ENCODE results near the gene C2CD4C.

C2CD4C gene

GRCh38 chr19:444677-445210 lies 35.8 kb upstream of the C2CD4C start:
- no peak for DNase-seq (ENCODE audit: low read depth)
- no peak for TF ChIP-seq CTCF (IDR thresholded peaks at IDR 0.05; ENCODE audit: low read length, missing control alignments)
- H3K4me3 ChIP-seq (replicated peaks; ENCODE audit: low read depth, low read length) = no peak overlapping the region

GRCh38 chr19:443005-443404 lies 34.1 kb upstream of the C2CD4C start:
- no peak overlapping the region for H3K4me3 ChIP-seq (replicated peaks; ENCODE audit: low read depth, low read length)
- no peak for TF ChIP-seq CTCF (IDR thresholded peaks at IDR 0.05; ENCODE audit: low read length, missing control alignments)
- no peak for DNase-seq (ENCODE audit: low read depth)

DNA sequence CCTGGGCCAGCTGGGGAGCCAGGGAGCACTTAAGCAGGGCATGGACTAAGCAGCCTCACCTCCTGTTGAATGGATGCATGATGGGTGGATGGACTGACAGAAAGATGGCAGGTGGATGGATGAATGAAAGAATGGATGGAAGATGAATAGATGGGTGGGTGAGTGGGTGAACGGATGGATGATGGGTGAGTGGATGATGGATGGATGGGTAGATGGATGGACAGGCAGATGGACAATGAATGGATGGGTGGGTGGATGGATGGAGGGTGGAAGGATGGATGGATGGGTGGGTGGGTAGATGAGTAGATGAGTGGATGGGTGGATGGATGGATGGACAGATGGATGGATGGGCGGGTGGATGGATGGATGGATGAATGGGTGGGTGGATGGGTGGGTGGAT lies 33.1 kb upstream of the C2CD4C start:
- DNase-seq (ENCODE audit: low read depth) = no peak
- no peak for TF ChIP-seq CTCF (IDR thresholded peaks at IDR 0.05; ENCODE audit: low read length, missing control alignments)
- H3K4me3 ChIP-seq (replicated peaks; ENCODE audit: low read depth, low read length) = no peak overlapping the region

- H3K4me3 ChIP-seq (replicated peaks; ENCODE audit: low read depth, low read length) = no peak overlapping the region
- DNase-seq (ENCODE audit: low read depth) = no peak
- TF ChIP-seq CTCF (IDR thresholded peaks at IDR 0.05; ENCODE audit: low read length, missing control alignments) = no peak
These were observed 32.4 kb upstream of the C2CD4C start for GRCh38 chr19:441213-441836.

DNA sequence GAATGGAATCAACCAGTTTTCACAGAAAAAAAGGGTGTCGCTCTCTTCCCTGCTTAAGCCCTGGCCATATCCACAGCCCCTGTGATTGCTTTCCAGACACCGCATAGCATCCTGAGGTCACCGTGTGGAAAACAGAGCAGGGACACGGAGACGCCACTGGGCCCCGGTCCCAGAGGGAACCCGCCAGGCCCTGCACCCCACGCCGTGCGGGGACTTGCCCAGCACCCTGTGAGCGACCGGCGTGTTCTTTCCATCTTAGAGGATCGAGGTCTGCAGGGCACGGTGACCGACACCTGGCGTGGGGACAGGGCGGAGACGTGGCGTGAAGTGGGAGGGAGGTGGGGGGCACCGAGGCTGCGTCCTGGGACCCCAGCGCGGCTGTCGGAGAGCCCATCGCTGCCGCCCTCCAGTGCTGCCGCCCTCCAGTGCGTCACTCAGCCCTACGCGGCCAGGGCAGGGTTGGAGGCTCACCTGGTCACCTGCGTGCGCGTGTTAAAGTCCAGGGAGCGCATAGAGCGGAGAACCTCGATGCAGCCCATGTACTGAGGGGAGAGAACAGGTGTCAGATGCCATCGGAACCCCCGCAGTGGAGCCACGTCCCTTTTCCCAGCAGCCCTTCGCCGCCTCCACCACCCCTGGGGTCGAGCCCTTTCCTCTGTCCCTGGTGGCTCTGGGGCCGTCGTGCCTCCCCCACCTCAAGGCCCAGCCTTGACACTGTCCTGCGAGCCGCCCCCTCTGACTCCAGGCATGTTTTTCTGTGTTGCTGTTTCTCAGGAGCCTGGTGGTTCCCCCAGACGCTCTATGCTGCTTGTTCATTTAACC lies 31.7 kb upstream of the C2CD4C start:
- DNase-seq (ENCODE audit: low read depth) = no peak
- no peak overlapping the region for H3K4me3 ChIP-seq (replicated peaks; ENCODE audit: low read depth, low read length)
- no peak for TF ChIP-seq CTCF (IDR thresholded peaks at IDR 0.05; ENCODE audit: low read length, missing control alignments)

DNA sequence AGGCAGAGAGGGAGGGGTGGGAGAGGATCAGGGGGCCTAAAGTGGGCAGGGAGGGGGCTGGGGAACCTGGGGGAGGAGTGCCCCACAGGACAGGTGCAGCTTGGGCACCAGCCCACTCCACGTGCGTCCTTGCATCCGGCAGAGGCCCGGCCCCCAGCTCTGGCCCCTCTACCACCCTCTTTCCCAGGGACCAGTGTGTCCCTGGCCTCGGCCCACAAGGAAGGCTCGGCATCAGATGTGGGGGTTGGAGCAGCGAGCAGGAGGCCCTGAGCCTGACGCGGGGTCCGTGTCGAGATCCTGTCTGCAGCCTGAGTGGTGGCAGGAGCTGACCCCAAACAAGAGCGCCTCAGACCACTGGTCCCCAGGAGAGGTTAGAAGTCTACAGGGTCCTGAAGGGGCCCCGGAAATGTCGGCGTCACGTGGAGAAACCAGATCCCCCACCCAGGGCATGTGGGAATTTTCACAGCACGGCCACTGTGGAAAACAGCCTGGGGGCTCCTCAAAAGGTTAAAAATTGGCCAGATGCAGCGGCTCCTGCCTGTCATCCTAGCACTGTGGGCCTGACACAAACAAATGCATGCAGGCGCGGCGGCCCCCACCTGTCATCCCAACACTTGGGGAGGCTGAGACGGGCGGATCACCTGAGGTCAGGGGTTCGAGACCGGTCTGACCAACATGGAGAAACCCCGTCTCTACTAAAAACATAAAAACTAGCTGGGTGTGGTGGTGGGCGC lies 30.4 kb upstream of the C2CD4C start:
- DNase-seq (ENCODE audit: low read depth) = no peak
- no peak for TF ChIP-seq CTCF (IDR thresholded peaks at IDR 0.05; ENCODE audit: low read length, missing control alignments)
- H3K4me3 ChIP-seq (replicated peaks; ENCODE audit: low read depth, low read length) = no peak overlapping the region

Measured in fibroblast of pulmonary artery (primary cell).